Activated T-helper 2 cell treated with anti-CD3 and anti-CD28 coated beads, Interferon-gamma antibody, Interleukin-2, Interleukin-4, amounts not matched to agents 10 μg/mL and 5 μg/mL and 100 μg/mL, durations not matched to agents 14 hours and 24 hours and 36 hours (primary cell): ENCODE measurements around the gene FGF14. TPM values are rescaled to one million over a fixed set of nuclear protein-coding genes. Genes with fewer than 3 reads are reported as not detected.

Experiments
- DNase-seq: peaks from one replicate; pipeline ENCODE4 v3.0.0; 2021; ENCODE audit warnings: low spot score
- H3K27ac Mint-ChIP-seq: one replicate; pipeline ENCODE4 v1.8.0; 2021; ENCODE audit warnings: mixed read lengths
- H3K27me3 Mint-ChIP-seq: one replicate; pipeline ENCODE4 v1.8.0; 2021; ENCODE audit warnings: low read depth, mixed read lengths
- H3K36me3 Mint-ChIP-seq: one replicate; pipeline ENCODE4 v1.8.0; 2021; ENCODE audit warnings: low read depth, mixed read lengths
- H3K4me1 Mint-ChIP-seq: one replicate; pipeline ENCODE4 v1.8.0; 2021; ENCODE audit warnings: low read depth, mixed read lengths
- H3K4me3 Mint-ChIP-seq: one replicate; pipeline ENCODE4 v1.8.0; 2021; ENCODE audit warnings: low read depth, mild to moderate bottlenecking, moderate library complexity, mixed read lengths
- H3K9me3 Mint-ChIP-seq: one replicate; pipeline ENCODE4 v1.8.0; 2021; ENCODE audit warnings: mixed read lengths
- intact Hi-C: fragments of 100-400 bp; cut with micrococcal nuclease; formaldehyde crosslinking; loops from one replicate; pipeline ENCODE4 v1.15.1; 2023
- total RNA-seq: library from RNA; stranded (reverse); gene quantifications from 2 replicates; pipeline ENCODE4 v1.2.3, GENCODE V29; 2022

FGF14 gene
- total RNA-seq, 1 donor from 2014 or later = not detected

GRCh38 chr13:101751488-101751887 is 650.4 kb downstream of the FGF14 start:
- H3K36me3 Mint-ChIP-seq = no peaks in the 10 kb centered on the region
- no peaks in the 10 kb centered on the region for H3K9me3 Mint-ChIP-seq

GRCh38 chr13:101749584-101749983 is 652.3 kb downstream of the FGF14 start:
- Mint-ChIP-seq H3K4me3 (no peak overlapping the region), H3K4me1 (no peaks in the 10 kb centered on the region), H3K9me3 (no peaks in the 10 kb centered on the region), H3K36me3 (no peaks in the 10 kb centered on the region), H3K27me3 (no peaks in the 10 kb centered on the region), H3K27ac (no peak overlapping the region)
- DNase-seq = no peak
- intact Hi-C loops = no loop called here

More at GRCh38 chr13:101751488-101751887, 650.4 kb downstream of the FGF14 start:
- no peak overlapping the region for H3K27ac Mint-ChIP-seq
- H3K4me1 Mint-ChIP-seq = no peaks in the 10 kb centered on the region
- intact Hi-C loops = no loop called here
- H3K4me3 Mint-ChIP-seq = no peak overlapping the region
- no peak for DNase-seq
- H3K27me3 Mint-ChIP-seq = no peaks in the 10 kb centered on the region

- H3K27me3 Mint-ChIP-seq = no peaks in the 10 kb centered on the region
- intact Hi-C loops = no loop called here
- no peaks in the 10 kb centered on the region for H3K9me3 Mint-ChIP-seq
- H3K27ac Mint-ChIP-seq = no peak overlapping the region
- DNase-seq = no peak
- no peaks in the 10 kb centered on the region for H3K36me3 Mint-ChIP-seq
- H3K4me3 Mint-ChIP-seq = no peak overlapping the region
- H3K4me1 Mint-ChIP-seq = no peaks in the 10 kb centered on the region
These were observed 654.8 kb downstream of the FGF14 start for GRCh38 chr13:101747039-101747438.

GRCh38 chr13:101746513-101746912 is 655.3 kb downstream of the FGF14 start:
- intact Hi-C loops = no loop called here
- H3K4me3 Mint-ChIP-seq = no peak overlapping the region
- H3K9me3 Mint-ChIP-seq = no peaks in the 10 kb centered on the region
- no peaks in the 10 kb centered on the region for H3K4me1 Mint-ChIP-seq
- no peaks in the 10 kb centered on the region for H3K36me3 Mint-ChIP-seq
- DNase-seq = no peak
- H3K27ac Mint-ChIP-seq = no peak overlapping the region
- H3K27me3 Mint-ChIP-seq = no peaks in the 10 kb centered on the region

- H3K27ac Mint-ChIP-seq = no peak overlapping the region
- H3K9me3 Mint-ChIP-seq = no peaks in the 10 kb centered on the region
- no peaks in the 10 kb centered on the region for H3K27me3 Mint-ChIP-seq
- H3K36me3 Mint-ChIP-seq = no peaks in the 10 kb centered on the region
- H3K4me3 Mint-ChIP-seq = no peak overlapping the region
- DNase-seq = no peak
- H3K4me1 Mint-ChIP-seq = no peaks in the 10 kb centered on the region
- intact Hi-C loops = no loop called here
These were observed 662.3 kb downstream of the FGF14 start for GRCh38 chr13:101739382-101740178.

- Mint-ChIP-seq H3K4me1 (no peaks in the 10 kb centered on the region), H3K4me3 (no peak overlapping the region), H3K36me3 (no peaks in the 10 kb centered on the region), H3K27me3 (no peaks in the 10 kb centered on the region), H3K27ac (no peak overlapping the region), H3K9me3 (no peaks in the 10 kb centered on the region)
- intact Hi-C loops = no loop called here
- DNase-seq = no peak
These were observed 663.5 kb downstream of the FGF14 start for GRCh38 chr13:101738336-101738735.

GRCh38 chr13:101736566-101736965 is 665.3 kb downstream of the FGF14 start:
- intact Hi-C loops = no loop called here
- H3K9me3 Mint-ChIP-seq = no peaks in the 10 kb centered on the region
- H3K27me3 Mint-ChIP-seq = no peaks in the 10 kb centered on the region
- DNase-seq = no peak
- no peak overlapping the region for H3K27ac Mint-ChIP-seq
- H3K4me3 Mint-ChIP-seq = no peak overlapping the region
- H3K4me1 Mint-ChIP-seq = no peaks in the 10 kb centered on the region
- H3K36me3 Mint-ChIP-seq = no peaks in the 10 kb centered on the region

GRCh38 chr13:101730420-101731000 is 671.3 kb downstream of the FGF14 start:
- DNase-seq = no peak
- intact Hi-C loops = no loop called here
- H3K27me3 Mint-ChIP-seq = no peaks in the 10 kb centered on the region
- H3K36me3 Mint-ChIP-seq = no peaks in the 10 kb centered on the region
- no peak overlapping the region for H3K4me3 Mint-ChIP-seq
- H3K9me3 Mint-ChIP-seq = no peaks in the 10 kb centered on the region
- no peaks in the 10 kb centered on the region for H3K4me1 Mint-ChIP-seq
- no peak overlapping the region for H3K27ac Mint-ChIP-seq

GRCh38 chr13:101728615-101729014 is 673.2 kb downstream of the FGF14 start:
- Mint-ChIP-seq H3K4me1 (no peaks in the 10 kb centered on the region), H3K27ac (no peak overlapping the region), H3K27me3 (no peaks in the 10 kb centered on the region), H3K9me3 (no peaks in the 10 kb centered on the region), H3K36me3 (no peaks in the 10 kb centered on the region), H3K4me3 (no peak overlapping the region)
- DNase-seq = no peak
- intact Hi-C loops = no loop called here

- intact Hi-C loops = no loop called here
- no peaks in the 10 kb centered on the region for H3K9me3 Mint-ChIP-seq
- H3K4me3 Mint-ChIP-seq = no peak overlapping the region
- H3K27ac Mint-ChIP-seq = no peak overlapping the region
- H3K4me1 Mint-ChIP-seq = no peaks in the 10 kb centered on the region
- H3K36me3 Mint-ChIP-seq = no peaks in the 10 kb centered on the region
- no peak for DNase-seq
- H3K27me3 Mint-ChIP-seq = no peaks in the 10 kb centered on the region
These were observed 673.8 kb downstream of the FGF14 start for GRCh38 chr13:101728021-101728420.

- Mint-ChIP-seq H3K9me3 (no peaks in the 10 kb centered on the region), H3K27ac (no peak overlapping the region), H3K4me1 (no peaks in the 10 kb centered on the region), H3K4me3 (no peak overlapping the region), H3K36me3 (no peaks in the 10 kb centered on the region), H3K27me3 (no peaks in the 10 kb centered on the region)
- intact Hi-C loops = no loop called here
- DNase-seq = no peak
These were observed 674.7 kb downstream of the FGF14 start for GRCh38 chr13:101727118-101727517.

- no peak overlapping the region for H3K27ac Mint-ChIP-seq
- no peaks in the 10 kb centered on the region for H3K9me3 Mint-ChIP-seq
- H3K4me3 Mint-ChIP-seq = no peak overlapping the region
- DNase-seq = no peak
- H3K36me3 Mint-ChIP-seq = no peaks in the 10 kb centered on the region
- no peaks in the 10 kb centered on the region for H3K4me1 Mint-ChIP-seq
- intact Hi-C loops = no loop called here
- no peaks in the 10 kb centered on the region for H3K27me3 Mint-ChIP-seq
These were observed 675.2 kb downstream of the FGF14 start for GRCh38 chr13:101726681-101727080.

GRCh38 chr13:101718496-101718895 is 683.4 kb downstream of the FGF14 start:
- no peaks in the 10 kb centered on the region for H3K36me3 Mint-ChIP-seq
- intact Hi-C loops = no loop called here

More at GRCh38 chr13:101718496-101718895, 683.4 kb downstream of the FGF14 start:
- Mint-ChIP-seq H3K9me3 (no peaks in the 10 kb centered on the region), H3K27me3 (no peaks in the 10 kb centered on the region), H3K27ac (no peak overlapping the region), H3K4me3 (no peak overlapping the region), H3K4me1 (no peaks in the 10 kb centered on the region)
- no peak for DNase-seq
